Activated CD4-positive, alpha-beta T cell treated with anti-CD3 and anti-CD28 coated beads for 36 hours (primary cell): ENCODE measurements around the gene WDR82. TPM values are rescaled to one million over a fixed set of nuclear protein-coding genes. Genes with fewer than 3 reads are reported as not detected.
"Not testable (repeated sequence)": the region's sequence is repeated elsewhere in the genome, so short reads cannot be mapped to it uniquely, and the experiment has no call there.

Experiments
- ATAC-seq: fragments of 200-7000 bp; cut with Tn5 transposase; one replicate; pipeline ENCODE4 v1.10.0; 2021; ENCODE audit warnings: mild to moderate bottlenecking, moderate library complexity
- CTCF ChIA-PET: fragments of 350-600 bp; sonication (Branson Sonifier 250); formaldehyde crosslinking; loops from one replicate; lab custom pipeline; 2021; ENCODE audit warnings: antibody characterized with exemption; lab: Charles Lee
- POLR2A ChIA-PET: fragments of 350-600 bp; sonication (Branson Sonifier 250); formaldehyde crosslinking; loops from one replicate; lab custom pipeline; 2021; ENCODE audit warnings: antibody characterized with exemption, inconsistent platforms; lab: Charles Lee
- DNase-seq: peaks from one replicate; pipeline ENCODE4 v3.0.0-alpha.2; 2020
- H3K27ac Mint-ChIP-seq: one replicate; pipeline ENCODE4 v1.8.0; 2021; ENCODE audit warnings: mixed read lengths
- H3K27me3 Mint-ChIP-seq: one replicate; pipeline ENCODE4 v1.8.0; 2021; ENCODE audit warnings: mixed read lengths
- H3K36me3 Mint-ChIP-seq: one replicate; pipeline ENCODE4 v1.8.0; 2021; ENCODE audit warnings: low read depth, mixed read lengths
- H3K4me1 Mint-ChIP-seq: one replicate; pipeline ENCODE4 v1.8.0; 2021; ENCODE audit warnings: mixed read lengths
- H3K4me3 Mint-ChIP-seq: one replicate; pipeline ENCODE4 v1.8.0; 2021; ENCODE audit warnings: mild to moderate bottlenecking, moderate library complexity, mixed read lengths
- H3K9me3 Mint-ChIP-seq: one replicate; pipeline ENCODE4 v1.8.0; 2021; ENCODE audit warnings: low read depth, mixed read lengths
- intact Hi-C, 2 experiments: fragments of 100-400 bp; cut with DNase I in 1 of 2; cut with micrococcal nuclease in 1 of 2; formaldehyde crosslinking; loops; one replicate each; pipeline versions ENCODE4 v1.14.2 to v1.15.1; 2022 to 2024; cut with DNase I, micrococcal nuclease
- total RNA-seq, 2 experiments: library from RNA; stranded (reverse); gene quantifications; one replicate each; pipeline ENCODE4 v1.2.3, GENCODE V29; 2021

WDR82 gene
- total RNA-seq, 2 experiments from 2014 or later, result 95.2 to 113 TPM

DNA sequence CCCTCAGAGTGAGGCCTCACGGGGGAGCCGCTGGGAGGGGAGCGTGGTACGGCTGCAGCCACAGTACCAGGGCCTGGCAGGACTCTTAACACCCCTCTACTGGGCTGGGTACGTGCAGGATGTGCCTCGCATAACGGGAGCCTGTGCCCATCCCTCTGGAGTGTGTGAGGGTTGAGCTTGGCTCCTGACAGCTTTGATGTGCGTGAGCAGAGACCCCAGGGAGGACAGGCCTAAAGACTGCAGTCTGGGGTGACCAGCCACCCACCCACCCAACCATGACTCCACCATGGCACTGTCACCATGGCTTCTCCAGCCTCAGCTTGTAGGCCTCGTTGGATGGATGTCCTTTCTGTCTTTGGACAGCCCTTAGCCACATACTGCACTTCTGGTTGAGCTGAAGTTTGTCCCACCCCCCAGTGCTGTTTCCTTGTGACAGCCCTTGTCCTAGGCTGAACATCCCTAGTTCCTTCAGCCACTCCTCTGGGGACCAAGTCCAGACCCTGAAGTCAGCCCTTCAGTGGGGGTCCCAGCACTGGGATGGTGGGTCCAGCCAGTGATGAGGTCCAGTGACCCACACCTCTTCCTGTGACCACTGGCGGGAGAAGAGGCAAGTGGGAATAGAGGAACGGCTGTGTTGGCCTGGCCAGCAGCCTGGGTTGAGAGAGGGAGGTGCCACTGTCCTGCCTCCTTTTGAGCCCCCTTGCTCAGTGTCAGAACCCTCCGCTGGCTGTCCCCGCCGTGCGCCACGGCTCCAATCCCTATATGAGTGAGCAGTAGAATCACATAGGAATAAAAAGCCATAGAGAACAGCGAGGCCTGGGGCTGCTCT lies 15.3 kb upstream of the WDR82 start:
- no peak overlapping the region for H3K4me3 Mint-ChIP-seq
- H3K4me1 Mint-ChIP-seq, result peaks cover 9% of the 10 kb centered on the region
- no peaks in the 10 kb centered on the region for H3K27me3 Mint-ChIP-seq
- no peaks in the 10 kb centered on the region for H3K9me3 Mint-ChIP-seq
- ChIA-PET POLR2A (no interaction called here), CTCF (no interaction called here)
- no peak overlapping the region for H3K27ac Mint-ChIP-seq
- intact Hi-C loops, result no loop called here
- peaks cover 9% of the 10 kb centered on the region for H3K36me3 Mint-ChIP-seq
- ATAC-seq (no peak), DNase-seq (no peak)

GRCh38 chr3:52292247-52293065 lies 14.0 kb upstream of the WDR82 start:
- intact Hi-C loops, result no loop called here
- peaks cover 9% of the 10 kb centered on the region for H3K36me3 Mint-ChIP-seq
- H3K4me3 Mint-ChIP-seq, result no peak overlapping the region
- H3K27me3 Mint-ChIP-seq, result no peaks in the 10 kb centered on the region
- H3K4me1 Mint-ChIP-seq, result peaks cover 12% of the 10 kb centered on the region
- POLR2A ChIA-PET, result no interaction called here
- CTCF ChIA-PET, result interaction anchor here (0.7 to 6.5 kb wide), 3 partner anchors 47 to 1943 kb away, joined by 3 to 58 read pairs (median 4); no protein-coding TSS in a partner anchor
- no peak overlapping the region for H3K27ac Mint-ChIP-seq
- DNase-seq (no peak), ATAC-seq (no peak)
- no peaks in the 10 kb centered on the region for H3K9me3 Mint-ChIP-seq

GRCh38 chr3:52291508-52292181 lies 13.2 kb upstream of the WDR82 start:
- ATAC-seq, result no peak
- no peak overlapping the region for H3K27ac Mint-ChIP-seq
- H3K9me3 Mint-ChIP-seq, result no peaks in the 10 kb centered on the region
- H3K36me3 Mint-ChIP-seq, result peaks cover 9% of the 10 kb centered on the region
- H3K27me3 Mint-ChIP-seq, result no peaks in the 10 kb centered on the region
- intact Hi-C loops, result loop anchor here (1.0 to 2.0 kb wide), 2 partner anchors 47 to 48 kb away; no protein-coding TSS in a partner anchor
- DNase-seq, result peak; percentile 66
- ChIA-PET POLR2A (no interaction called here), CTCF (interaction anchor here (0.7 to 6.5 kb wide), 3 partner anchors 47 to 1943 kb away, joined by 3 to 58 read pairs (median 4); no protein-coding TSS in a partner anchor)
- peaks cover 16% of the 10 kb centered on the region for H3K4me1 Mint-ChIP-seq
- no peak overlapping the region for H3K4me3 Mint-ChIP-seq

- H3K27me3 Mint-ChIP-seq, result no peaks in the 10 kb centered on the region
These were observed 12.4 kb upstream of the WDR82 start for GRCh38 chr3:52290596-52291507.

DNA sequence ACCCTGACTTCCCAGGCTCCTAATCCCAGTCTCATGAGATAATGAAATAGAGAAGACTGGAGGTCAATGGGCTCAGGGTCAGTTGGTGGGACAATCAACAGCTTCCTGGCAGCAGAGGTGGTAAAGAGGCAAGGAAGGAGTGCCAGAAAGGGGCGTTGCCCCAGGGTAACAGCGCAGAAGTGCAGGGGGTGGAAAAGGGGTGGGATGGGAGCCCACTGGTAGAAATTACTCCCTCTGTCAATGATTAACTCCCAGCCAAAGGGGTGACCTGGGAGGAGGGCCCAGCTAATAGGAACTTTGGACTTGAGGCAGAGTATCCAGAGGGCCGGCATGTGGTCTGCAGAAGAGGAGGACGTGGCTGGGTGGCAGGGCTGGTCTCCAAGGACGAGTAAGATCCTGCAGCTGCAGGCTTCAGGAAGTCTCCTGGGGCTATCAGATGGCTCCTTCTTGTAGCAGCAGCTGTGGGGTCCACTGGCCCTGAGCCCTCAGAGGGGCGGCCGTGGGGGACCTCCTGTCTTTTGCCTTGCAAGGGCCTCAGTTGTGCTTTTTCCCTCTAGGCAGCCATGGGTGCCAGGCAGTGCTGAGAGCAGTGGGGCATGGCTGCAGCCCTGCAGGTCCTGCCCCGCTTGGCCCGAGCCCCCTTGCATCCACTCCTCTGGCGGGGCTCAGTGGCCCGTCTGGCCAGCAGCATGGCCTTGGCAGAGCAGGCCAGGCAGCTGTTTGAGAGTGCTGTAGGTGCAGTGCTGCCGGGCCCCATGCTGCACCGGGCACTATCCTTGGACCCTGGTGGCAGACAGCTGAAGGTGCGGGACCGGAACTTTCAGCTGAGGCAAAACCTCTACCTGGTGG lies 11.5 kb upstream of the WDR82 start:
- Mint-ChIP-seq H3K27me3 (no peaks in the 10 kb centered on the region), H3K36me3 (peaks cover 9% of the 10 kb centered on the region), H3K27ac (no peak overlapping the region), H3K4me1 (peaks cover 18% of the 10 kb centered on the region), H3K9me3 (no peaks in the 10 kb centered on the region), H3K4me3 (no peak overlapping the region)
- intact Hi-C loops, result loop anchor here (2.0 to 5.0 kb wide), 2 partner anchors 49 to 898 kb away; partner anchors contain the start of gene RBM15B (in 1 of the 2)
- DNase-seq (no peak), ATAC-seq (no peak)
- ChIA-PET POLR2A (interaction anchor here (0.6 kb wide), 2 partner anchors 37 to 48 kb away, joined by 3 to 4 read pairs; no protein-coding TSS in a partner anchor), CTCF (interaction anchor here (0.6 to 6.5 kb wide), 5 partner anchors 11 to 68 kb away, joined by 3 to 58 read pairs (median 8); partner anchors contain the start of gene WDR82)

More at GRCh38 chr3:52290596-52291507, 12.4 kb upstream of the WDR82 start:
- no peak for DNase-seq
- peaks cover 18% of the 10 kb centered on the region for H3K4me1 Mint-ChIP-seq
- H3K9me3 Mint-ChIP-seq, result no peaks in the 10 kb centered on the region
- no peak for ATAC-seq
- H3K36me3 Mint-ChIP-seq, result peaks cover 9% of the 10 kb centered on the region
- no peak overlapping the region for H3K4me3 Mint-ChIP-seq
- no peak overlapping the region for H3K27ac Mint-ChIP-seq
- intact Hi-C loops, result loop anchor here (1.0 to 2.0 kb wide), 2 partner anchors 48 kb away; no protein-coding TSS in a partner anchor
- CTCF ChIA-PET, result interaction anchor here (1.0 to 6.5 kb wide), 2 partner anchors 29 to 48 kb away, joined by 3 to 58 read pairs; no protein-coding TSS in a partner anchor
- POLR2A ChIA-PET, result interaction anchor here (0.6 kb wide), 2 partner anchors 38 to 49 kb away, joined by 3 to 4 read pairs; no protein-coding TSS in a partner anchor

GRCh38 chr3:52289338-52289746 lies 10.9 kb upstream of the WDR82 start:
- Mint-ChIP-seq H3K27me3 (no peaks in the 10 kb centered on the region), H3K4me3 (no peak overlapping the region), H3K36me3 (peaks cover 4% of the 10 kb centered on the region), H3K27ac (no peak overlapping the region), H3K4me1 (peaks cover 18% of the 10 kb centered on the region), H3K9me3 (no peaks in the 10 kb centered on the region)
- intact Hi-C loops, result loop anchor here in 1 of 2 experiments (5.0 kb wide), 1 partner anchor 897 kb away; the partner anchor contains the start of gene RBM15B
- POLR2A ChIA-PET, result no interaction called here
- ATAC-seq (no peak), DNase-seq (no peak)
- CTCF ChIA-PET, result interaction anchor here (0.5 to 6.5 kb wide), 9 partner anchors 10 to 152 kb away, joined by 3 to 58 read pairs (median 3); partner anchors contain the start of gene WDR82

- Mint-ChIP-seq H3K36me3 (peaks cover 4% of the 10 kb centered on the region), H3K27me3 (no peaks in the 10 kb centered on the region), H3K9me3 (no peaks in the 10 kb centered on the region), H3K27ac (peak overlapping the region; percentile 100), H3K4me1 (peaks cover 23% of the 10 kb centered on the region), H3K4me3 (peak overlapping the region; percentile 81)
- CTCF ChIA-PET, result interaction anchor here (0.5 to 6.5 kb wide), 8 partner anchors 10 to 153 kb away, joined by 3 to 58 read pairs (median 5); partner anchors contain the start of gene WDR82
- ATAC-seq, result no peak
- no peak for DNase-seq
- POLR2A ChIA-PET, result interaction anchor here (0.9 kb wide), 1 partner anchor 40 kb away, joined by 3 read pairs; no protein-coding TSS in a partner anchor
- intact Hi-C loops, result loop anchor here (1.0 to 5.0 kb wide), 6 partner anchors 10 to 896 kb away; partner anchors contain the start of genes PARP3 (in 1 of the 2), POC1A (in 1 of the 2), RBM15B (in 1 of the 2) and TWF2 (in 1 of the 2)
These were observed 10.2 kb upstream of the WDR82 start for GRCh38 chr3:52288674-52289073.

GRCh38 chr3:52286777-52287110 lies 8.3 kb upstream of the WDR82 start:
- Mint-ChIP-seq H3K4me1 (peaks cover 39% of the 10 kb centered on the region), H3K36me3 (no peaks in the 10 kb centered on the region), H3K27ac (peak overlapping the region; percentile 100), H3K27me3 (no peaks in the 10 kb centered on the region), H3K9me3 (no peaks in the 10 kb centered on the region), H3K4me3 (peak overlapping the region; percentile 81)
- no peak for ATAC-seq
- DNase-seq, result no peak
- ChIA-PET POLR2A (interaction anchor here (1.1 to 2.0 kb wide), 2 partner anchors 9 to 49 kb away, joined by 9 to 21 read pairs; partner anchors contain the start of gene WDR82), CTCF (interaction anchor here (0.5 to 6.5 kb wide), 6 partner anchors 8 to 1511 kb away, joined by 3 to 58 read pairs (median 5); partner anchors contain the start of gene WDR82)
- intact Hi-C loops, result loop anchor here in 1 of 2 experiments (1.0 to 5.0 kb wide), 5 partner anchors 8 to 894 kb away; partner anchors contain the start of genes NISCH, RBM15B, TNNC1 and WDR82

GRCh38 chr3:52284051-52284450 lies 5.6 kb upstream of the WDR82 start:
- DNase-seq, intact Hi-C loops, H3K27me3 Mint-ChIP-seq, H3K9me3 Mint-ChIP-seq, H3K4me3 Mint-ChIP-seq, ATAC-seq, H3K36me3 Mint-ChIP-seq: not testable (repeated sequence)
- Mint-ChIP-seq H3K4me1 (peaks cover 57% of the 10 kb centered on the region), H3K27ac (peak overlapping the region; percentile 73)
- CTCF ChIA-PET, result interaction anchor here (0.6 to 1.4 kb wide), 6 partner anchors 16 to 342 kb away, joined by 3 to 6 read pairs (median 4); partner anchors contain the start of gene RRP9
- POLR2A ChIA-PET, result interaction anchor here (0.6 to 1.0 kb wide), 3 partner anchors 10 to 221 kb away, joined by 3 read pairs; no protein-coding TSS in a partner anchor
